Activated naive CD4-positive, alpha-beta T cell treated with anti-CD3 and anti-CD28 coated beads, Interleukin-2, amount 10 ng/mL, durations not matched to agents 7 days and 5 days (primary cell): ENCODE data around the gene UGT2B11.
"Not testable (repeated sequence)": the region's sequence is repeated elsewhere in the genome, so short reads cannot be mapped to it uniquely, and the experiment has no call there.

Experiments used
- CTCF ChIA-PET: fragments of 350-600 bp; sonication (Branson Sonifier 250); formaldehyde crosslinking; loops from one replicate; lab custom pipeline; 2021; ENCODE audit warnings: antibody characterized with exemption; lab: Charles Lee
- DNase-seq: peaks from one replicate; pipeline ENCODE4 v3.0.0-alpha.2; 2020
- H3K27ac Mint-ChIP-seq: one replicate; pipeline ENCODE4 v1.8.0; 2021; ENCODE audit warnings: mild to moderate bottlenecking, moderate library complexity, mixed read lengths
- H3K27me3 Mint-ChIP-seq: one replicate; pipeline ENCODE4 v1.8.0; 2021; ENCODE audit warnings: mild to moderate bottlenecking, mixed read lengths
- H3K36me3 Mint-ChIP-seq: one replicate; pipeline ENCODE4 v1.8.0; 2021; ENCODE audit warnings: mixed read lengths
- H3K4me1 Mint-ChIP-seq: one replicate; pipeline ENCODE4 v1.8.0; 2021; ENCODE audit warnings: mixed read lengths
- H3K4me3 Mint-ChIP-seq: one replicate; pipeline ENCODE4 v1.8.0; 2021; ENCODE audit warnings: mild to moderate bottlenecking, moderate library complexity, mixed read lengths
- H3K9me3 Mint-ChIP-seq: one replicate; pipeline ENCODE4 v1.8.0; 2021; ENCODE audit warnings: mixed read lengths

Gene UGT2B11

GRCh38 chr4:69214716-69215115, at the start of gene UGT2B11:
Gene UGT2B11, minus strand, starts transcription at chr4:69214748. Its CDS starts 26 bp downstream, at chr4:69214722.
- peaks cover 3% of the 10 kb centered on the region for H3K9me3 Mint-ChIP-seq
- no peaks in the 10 kb centered on the region for H3K36me3 Mint-ChIP-seq
- DNase-seq = no peak
- no peaks in the 10 kb centered on the region for H3K27me3 Mint-ChIP-seq
- no peaks in the 10 kb centered on the region for H3K4me1 Mint-ChIP-seq
- no peak within 1 kb of the TSS for H3K4me3 Mint-ChIP-seq
- H3K27ac Mint-ChIP-seq = no peak within 1 kb of the TSS
- CTCF ChIA-PET = no interaction called here

DNA sequence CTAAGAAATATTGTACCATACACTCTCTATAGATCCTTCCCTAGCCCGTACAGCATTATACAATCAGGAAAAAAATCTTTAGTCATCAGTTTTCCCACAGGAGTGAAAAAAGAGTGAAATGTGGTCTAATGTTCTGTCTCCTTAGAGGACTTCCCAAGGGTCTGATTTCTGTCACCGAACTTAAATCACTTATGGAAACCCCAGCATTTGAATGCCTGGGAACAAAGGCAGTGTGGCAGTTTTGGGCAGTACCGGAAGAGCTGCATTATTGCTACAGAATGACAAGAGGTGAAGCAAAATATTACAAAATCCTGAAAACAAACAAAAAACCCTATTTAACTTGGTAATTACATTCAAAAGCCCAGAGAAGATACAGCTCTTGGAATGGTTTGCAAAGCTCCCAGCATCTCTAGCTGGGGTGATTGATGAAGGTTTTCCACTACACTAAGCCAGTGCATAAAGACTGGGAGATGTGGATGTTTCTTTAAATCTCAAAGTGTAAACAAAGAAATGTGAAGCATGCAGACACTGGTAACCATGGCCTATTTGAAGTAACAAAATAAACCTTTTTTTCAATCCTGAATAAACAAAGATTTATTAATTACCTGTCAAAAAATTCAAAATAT, 38.7 kb upstream of the UGT2B11 start:
- H3K36me3 Mint-ChIP-seq, H3K4me1 Mint-ChIP-seq, H3K27ac Mint-ChIP-seq, H3K4me3 Mint-ChIP-seq, H3K9me3 Mint-ChIP-seq, H3K27me3 Mint-ChIP-seq, DNase-seq, CTCF ChIA-PET: not testable (repeated sequence)

DNA sequence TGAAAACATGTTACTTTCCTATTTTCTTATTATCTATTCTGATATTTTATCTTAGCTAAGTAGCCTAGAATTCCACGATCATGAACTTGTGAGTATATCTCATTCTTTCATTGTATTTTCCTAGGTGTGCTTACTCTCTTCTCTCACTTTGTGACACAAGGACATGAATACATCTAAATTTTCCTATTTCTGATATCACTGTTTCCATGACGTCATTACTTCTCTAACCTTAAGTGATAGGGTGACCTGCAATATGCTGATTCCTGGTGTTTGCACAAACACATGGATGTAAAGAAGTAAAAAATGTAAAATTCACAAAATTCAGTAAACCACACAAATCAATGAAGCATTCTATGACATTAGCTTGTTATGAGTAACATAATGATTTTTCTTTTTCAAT, 36.3 kb upstream of the UGT2B11 start:
- CTCF ChIA-PET = not testable (repeated sequence)

GRCh38 chr4:69242562-69243240, 28.2 kb upstream of the UGT2B11 start:
- H3K9me3 Mint-ChIP-seq, H3K27ac Mint-ChIP-seq, CTCF ChIA-PET, H3K4me3 Mint-ChIP-seq, H3K27me3 Mint-ChIP-seq, DNase-seq, H3K4me1 Mint-ChIP-seq, H3K36me3 Mint-ChIP-seq: not testable (repeated sequence)

More for the DNA sequence above, 36.3 kb upstream of the UGT2B11 start:
- not testable (repeated sequence) for H3K4me1 Mint-ChIP-seq, H3K4me3 Mint-ChIP-seq, H3K36me3 Mint-ChIP-seq, DNase-seq, H3K27ac Mint-ChIP-seq, H3K27me3 Mint-ChIP-seq, H3K9me3 Mint-ChIP-seq

DNA sequence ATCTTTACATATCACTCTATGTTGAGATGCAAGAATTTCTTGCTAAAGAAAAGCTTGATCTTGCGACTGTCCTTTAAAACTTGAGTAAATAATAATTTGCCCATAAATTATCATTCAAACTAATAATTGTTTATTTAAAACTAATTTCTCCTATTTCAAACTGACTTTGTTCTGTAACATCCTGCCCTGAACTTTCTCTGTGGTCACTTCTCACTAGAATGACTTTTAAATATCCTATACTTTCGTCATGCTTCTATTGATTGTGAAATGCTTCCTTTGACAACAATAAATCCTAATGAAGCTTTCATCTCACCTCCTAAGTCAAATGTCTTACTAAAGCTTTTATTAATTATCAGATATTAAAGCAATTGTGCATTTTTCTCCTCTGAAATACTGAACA, 27.2 kb upstream of the UGT2B11 start:
- H3K27ac Mint-ChIP-seq, H3K4me1 Mint-ChIP-seq, DNase-seq, H3K27me3 Mint-ChIP-seq, CTCF ChIA-PET, H3K4me3 Mint-ChIP-seq, H3K36me3 Mint-ChIP-seq, H3K9me3 Mint-ChIP-seq: not testable (repeated sequence)

DNA sequence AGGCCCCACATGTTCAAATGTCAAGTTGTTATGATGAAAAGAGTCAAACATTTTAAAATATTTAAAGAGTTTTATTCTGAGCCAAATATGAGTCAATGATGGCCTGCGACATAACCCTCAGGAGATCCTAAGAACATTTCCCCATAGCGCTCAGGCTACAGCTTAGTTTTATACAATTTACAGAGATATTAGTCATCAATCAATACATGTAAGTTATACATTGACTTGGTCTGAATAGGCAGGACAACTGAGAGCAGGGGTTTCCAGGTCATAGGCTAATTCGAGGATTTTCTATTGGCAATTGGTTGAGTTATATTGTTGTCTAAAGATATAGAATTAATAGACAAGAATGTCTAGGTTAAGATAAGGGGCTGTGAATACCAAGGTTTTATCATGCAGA, 26.2 kb upstream of the UGT2B11 start:
- CTCF ChIA-PET, H3K36me3 Mint-ChIP-seq: not testable (repeated sequence)

GRCh38 chr4:69239557-69240168, 25.1 kb upstream of the UGT2B11 start:
- H3K9me3 Mint-ChIP-seq = peaks cover 1% of the 10 kb centered on the region
- no peaks in the 10 kb centered on the region for H3K36me3 Mint-ChIP-seq
- no peaks in the 10 kb centered on the region for H3K27me3 Mint-ChIP-seq
- no peak overlapping the region for H3K27ac Mint-ChIP-seq
- no peak for DNase-seq
- CTCF ChIA-PET = no interaction called here
- H3K4me3 Mint-ChIP-seq = no peak overlapping the region
- H3K4me1 Mint-ChIP-seq = no peaks in the 10 kb centered on the region

More for the DNA sequence above, 26.2 kb upstream of the UGT2B11 start:
- not testable (repeated sequence) for H3K9me3 Mint-ChIP-seq, H3K4me3 Mint-ChIP-seq, DNase-seq, H3K4me1 Mint-ChIP-seq, H3K27ac Mint-ChIP-seq, H3K27me3 Mint-ChIP-seq

DNA sequence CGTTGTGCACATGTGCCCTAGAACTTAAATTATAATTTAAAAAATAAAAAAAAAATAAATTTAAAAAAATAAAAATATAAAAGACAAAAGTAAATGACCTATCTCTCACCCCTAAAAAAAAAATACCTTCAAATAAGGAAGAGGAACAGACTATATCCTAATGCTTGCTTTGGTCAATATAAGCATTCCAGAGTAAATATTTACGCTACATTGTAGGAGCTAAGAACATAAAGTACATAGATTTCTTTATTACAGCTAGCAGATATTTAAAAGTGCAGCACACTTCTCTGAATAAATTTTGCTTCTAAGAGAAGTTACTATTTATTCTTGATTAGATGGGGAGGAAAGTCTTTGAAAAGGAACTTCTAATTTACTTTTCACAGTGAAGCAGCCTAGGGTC, 24.5 kb upstream of the UGT2B11 start:
- H3K27ac Mint-ChIP-seq = no peak overlapping the region
- DNase-seq = no peak
- no peak overlapping the region for H3K4me3 Mint-ChIP-seq
- CTCF ChIA-PET = no interaction called here
- H3K4me1 Mint-ChIP-seq = no peaks in the 10 kb centered on the region
- no peaks in the 10 kb centered on the region for H3K36me3 Mint-ChIP-seq
- H3K9me3 Mint-ChIP-seq = peaks cover 1% of the 10 kb centered on the region
- H3K27me3 Mint-ChIP-seq = no peaks in the 10 kb centered on the region

- H3K9me3 Mint-ChIP-seq = no peaks in the 10 kb centered on the region
- H3K36me3 Mint-ChIP-seq = no peaks in the 10 kb centered on the region
- H3K27me3 Mint-ChIP-seq = no peaks in the 10 kb centered on the region
- CTCF ChIA-PET = no interaction called here
- H3K4me1 Mint-ChIP-seq = no peaks in the 10 kb centered on the region
- H3K27ac Mint-ChIP-seq = no peak overlapping the region
- no peak for DNase-seq
- no peak overlapping the region for H3K4me3 Mint-ChIP-seq
Measured at GRCh38 chr4:69224891-69225290, 10.3 kb upstream of the UGT2B11 start.

- H3K9me3 Mint-ChIP-seq, H3K4me1 Mint-ChIP-seq, DNase-seq, H3K27ac Mint-ChIP-seq, H3K27me3 Mint-ChIP-seq, H3K4me3 Mint-ChIP-seq, CTCF ChIA-PET, H3K36me3 Mint-ChIP-seq: not testable (repeated sequence)
Measured at GRCh38 chr4:69223277-69223676, 8.7 kb upstream of the UGT2B11 start.

DNA sequence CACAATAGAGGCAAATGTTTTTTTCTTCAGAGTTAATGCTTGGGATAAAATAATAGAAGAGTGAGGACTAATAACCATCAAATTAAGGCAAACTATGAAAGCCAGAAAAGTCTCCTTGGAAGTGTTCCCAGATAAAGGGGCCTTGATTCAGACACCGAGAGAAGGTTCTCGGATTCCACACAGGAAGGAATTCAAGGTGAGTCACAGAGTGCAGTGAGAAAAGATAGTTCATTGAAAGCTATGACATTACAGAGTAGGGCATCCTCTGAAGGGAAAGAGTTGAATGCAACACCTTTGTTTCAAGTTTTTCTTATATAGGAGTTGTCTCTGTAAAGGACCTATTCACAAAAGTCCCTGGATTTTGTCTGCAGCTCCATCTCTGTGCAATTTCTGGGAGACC, 3.9 kb upstream of the UGT2B11 start:
- CTCF ChIA-PET, DNase-seq: not testable (repeated sequence)

DNA sequence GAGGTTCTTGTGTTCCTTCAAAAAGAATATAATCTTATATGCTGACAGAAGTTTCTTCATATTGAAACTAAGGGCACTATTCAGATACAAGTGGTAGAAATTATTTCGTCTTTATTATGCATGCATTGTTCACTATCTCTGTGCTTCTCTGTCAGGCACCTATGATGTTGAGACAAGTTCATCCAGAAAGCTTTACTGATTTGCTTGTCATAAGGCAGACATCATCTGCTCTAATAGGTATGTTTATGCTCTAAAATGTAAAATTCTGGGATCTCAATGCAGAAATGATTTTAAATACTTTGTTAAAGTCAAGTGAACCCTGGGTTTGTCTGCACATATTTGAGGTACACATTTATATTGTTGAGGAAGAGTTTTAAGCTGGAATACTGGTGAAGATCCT, 3.6 kb downstream of the UGT2B11 start:
- Mint-ChIP-seq H3K27me3 (no peaks in the 10 kb centered on the region), H3K27ac (no peak overlapping the region), H3K36me3 (no peaks in the 10 kb centered on the region), H3K9me3 (no peaks in the 10 kb centered on the region), H3K4me1 (no peaks in the 10 kb centered on the region), H3K4me3 (no peak overlapping the region)
- CTCF ChIA-PET = no interaction called here
- DNase-seq = no peak

More for the DNA sequence above, 3.9 kb upstream of the UGT2B11 start:
- H3K4me1 Mint-ChIP-seq, H3K4me3 Mint-ChIP-seq, H3K36me3 Mint-ChIP-seq, H3K9me3 Mint-ChIP-seq, H3K27ac Mint-ChIP-seq, H3K27me3 Mint-ChIP-seq: not testable (repeated sequence)

GRCh38 chr4:69198506-69198905, 16.0 kb downstream of the UGT2B11 start:
- H3K4me3 Mint-ChIP-seq, CTCF ChIA-PET, H3K27ac Mint-ChIP-seq, DNase-seq, H3K4me1 Mint-ChIP-seq, H3K36me3 Mint-ChIP-seq, H3K9me3 Mint-ChIP-seq, H3K27me3 Mint-ChIP-seq: not testable (repeated sequence)

DNA sequence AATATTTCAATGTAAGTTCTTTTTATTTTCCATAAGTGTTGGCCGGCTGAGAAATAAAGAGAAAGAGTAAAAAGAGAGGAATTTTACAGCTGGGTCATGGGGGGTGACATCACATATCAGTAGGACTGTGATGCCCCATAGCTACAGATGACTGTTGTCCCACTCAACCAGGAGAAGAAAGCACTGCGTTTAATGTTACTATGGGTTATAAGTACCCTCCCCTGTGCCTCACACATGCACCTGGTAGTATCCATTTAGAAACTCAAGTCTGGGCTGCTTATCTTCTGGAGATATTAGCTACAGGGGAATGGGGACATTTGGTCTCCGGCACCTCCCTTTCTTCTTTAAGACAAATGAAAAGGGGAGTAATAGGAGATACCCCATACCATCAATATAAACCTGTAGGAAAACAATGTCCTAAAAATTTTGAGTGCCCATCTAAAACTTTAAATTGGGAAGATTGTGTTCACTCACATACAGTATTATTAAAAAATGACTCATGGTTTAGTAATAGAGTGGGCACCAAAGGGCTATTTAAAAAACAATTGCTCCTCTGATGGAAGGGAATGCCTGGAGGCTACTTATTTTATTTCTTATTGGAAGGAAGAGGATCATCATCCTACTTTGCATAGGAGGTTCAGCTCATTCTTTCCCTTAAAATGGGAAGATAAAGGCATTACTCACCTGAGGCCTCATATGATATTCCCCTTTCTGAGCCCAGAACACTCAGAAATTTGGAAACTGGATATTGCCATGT, 18.2 kb downstream of the UGT2B11 start:
- Mint-ChIP-seq H3K36me3 (no peaks in the 10 kb centered on the region), H3K27me3 (no peaks in the 10 kb centered on the region)

More for the DNA sequence above, 18.2 kb downstream of the UGT2B11 start:
- CTCF ChIA-PET = interaction anchor here (0.7 kb wide), 1 partner anchor 245 kb away, joined by 3 read pairs; the partner anchor contains the start of gene UGT2A3
- Mint-ChIP-seq H3K4me1 (no peaks in the 10 kb centered on the region), H3K27ac (no peak overlapping the region), H3K4me3 (no peak overlapping the region), H3K9me3 (peaks cover 2% of the 10 kb centered on the region)
- no peak for DNase-seq
